HepG2 (cell line): ENCODE measurements around the gene EEFSEC. TPM values are rescaled to one million over a fixed set of nuclear protein-coding genes. Genes with fewer than 3 reads are reported as not detected.

Experiments
- CREBL2 ChIP-seq: sonication (generic); formaldehyde crosslinking; IDR thresholded peaks from 2 replicates; pipeline ENCODE4 v1.8.1; 2023; ENCODE audit warnings: missing genetic modification reagents, mild to moderate bottlenecking, borderline replicate concordance
- EED ChIP-seq: sonication (generic); formaldehyde crosslinking; IDR thresholded peaks from 2 replicates; pipeline ENCODE4 v1.5.0; 2020; ENCODE audit warnings: mild to moderate bottlenecking, missing genetic modification reagents
- JARID2 ChIP-seq: sonication (generic); formaldehyde crosslinking; IDR thresholded peaks from 2 replicates; pipeline ENCODE4 v1.8.1; 2023; ENCODE audit warnings: missing genetic modification reagents, inconsistent platforms; ENCODE audit not compliant: insufficient replicate concordance
- MAFG ChIP-seq: sonication (generic); formaldehyde crosslinking; IDR thresholded peaks from 2 replicates; pipeline ENCODE4 v1.5.1; 2020; ENCODE audit warnings: mild to moderate bottlenecking, missing genetic modification reagents
- PHF21A ChIP-seq: sonication (generic); formaldehyde crosslinking; IDR thresholded peaks from 2 replicates; pipeline ENCODE4 v1.5.0; 2020; ENCODE audit warnings: mild to moderate bottlenecking, missing genetic modification reagents
- SNAI1 ChIP-seq: sonication (generic); formaldehyde crosslinking; IDR thresholded peaks from 2 replicates; pipeline ENCODE4 v1.5.0; 2020; ENCODE audit warnings: mild to moderate bottlenecking, missing genetic modification reagents, borderline replicate concordance
- SRSF1 ChIP-seq: fragments of 200-400 bp; formaldehyde crosslinking; optimal IDR thresholded peaks from 2 replicates; pipeline ENCODE3; 2017; ENCODE audit warnings: mild to moderate bottlenecking, low read depth, low read length, moderate library complexity
- SRY ChIP-seq: sonication (generic); formaldehyde crosslinking; IDR thresholded peaks from 2 replicates; pipeline ENCODE4 v1.8.0; 2022; ENCODE audit warnings: mild to moderate bottlenecking, missing genetic modification reagents
- TRIM24 ChIP-seq: sonication (generic); formaldehyde crosslinking; IDR thresholded peaks from 2 replicates; pipeline ENCODE4 v1.8.0; 2022; ENCODE audit warnings: mild to moderate bottlenecking, missing genetic modification reagents
- WIZ ChIP-seq: sonication (generic); formaldehyde crosslinking; IDR thresholded peaks from 2 replicates; pipeline ENCODE4 v1.5.1; 2020; ENCODE audit warnings: mild to moderate bottlenecking, missing genetic modification reagents
- ZKSCAN8 ChIP-seq: IDR thresholded peaks from 2 replicates; pipeline ENCODE4 v1.6.1; 2016; ENCODE audit warnings: borderline replicate concordance, missing genetic modification reagents, missing compliant biosample characterization
- ZNF136 ChIP-seq: sonication (generic); formaldehyde crosslinking; IDR thresholded peaks from 2 replicates; pipeline ENCODE4 v1.8.1; 2022; ENCODE audit warnings: low read depth, mild to moderate bottlenecking, moderate library complexity, missing genetic modification reagents
- ZNF17 ChIP-seq: sonication (generic); formaldehyde crosslinking; IDR thresholded peaks from 2 replicates; pipeline ENCODE4 v1.5.0; 2020; ENCODE audit warnings: mild to moderate bottlenecking, missing genetic modification reagents
- ZNF44 ChIP-seq: sonication (generic); formaldehyde crosslinking; IDR thresholded peaks from 2 replicates; pipeline ENCODE4 v1.5.1; 2020; ENCODE audit warnings: mild to moderate bottlenecking, missing genetic modification reagents
- ZNF782 ChIP-seq: sonication (generic); formaldehyde crosslinking; IDR thresholded peaks from 2 replicates; pipeline ENCODE4 v1.4.0; 2020; ENCODE audit warnings: missing genetic modification reagents, mild to moderate bottlenecking, borderline replicate concordance
- polyA plus RNA-seq, 8 experiments: library from polyadenylated mRNA; depleted of rRNA in 3 of 8; stranded (reverse) in 7 of 8; unstranded in 1 of 8; fragments of >200 nt; fragmentation: Illumina TruSeq in 4 of 8; extraction: Trizol in 4 of 8; gene quantifications; 2 replicates each; pipeline versions ENCODE4 v1.2.1 to v1.2.3, GENCODE V29; 2011 to 2016; ENCODE audit warnings: low read depth in 4 of 8, missing spikeins in 1 of 8, mixed read lengths in 1 of 8; ENCODE audit not compliant: insufficient read depth in 1 of 8
- total RNA-seq, 5 experiments: library from RNA; depleted of rRNA; stranded (reverse); fragments of >200 nt; fragmentation: Illumina TruSeq; extraction: Trizol; gene quantifications; 2 replicates each; pipeline ENCODE4 v1.2.3, GENCODE V29; 2016; ENCODE audit warnings: low read depth in 1 of 5
- TF ChIP-seq, protein P1 (sequence below): sonication (generic); formaldehyde crosslinking; IDR thresholded peaks from 2 replicates; pipeline ENCODE4 v1.8.1; 2023; ENCODE audit warnings: missing genetic modification reagents, inconsistent platforms, borderline replicate concordance
- TF ChIP-seq, protein P2 (sequence below), 2 experiments: sonication (generic) in 1 of 2; formaldehyde crosslinking in 1 of 2; IDR thresholded peaks; 2 replicates each; pipeline versions ENCODE4 v1.4.0 to v1.6.1; 2018 to 2020; ENCODE audit warnings: missing genetic modification reagents in 2 of 2, borderline replicate concordance in 1 of 2, low read depth in 1 of 2, mild to moderate bottlenecking in 1 of 2, missing biosample characterization in 1 of 2
- TF ChIP-seq, protein P3 (sequence below): fragments of 450-650 bp; IDR thresholded peaks from 2 replicates; pipeline ENCODE4 v1.6.1; 2017; ENCODE audit warnings: mild to moderate bottlenecking
- TF ChIP-seq, protein P4 (sequence below): sonication (generic); formaldehyde crosslinking; IDR thresholded peaks from 2 replicates; pipeline ENCODE4 v1.8.0; 2022; ENCODE audit warnings: low read depth, missing genetic modification reagents
- TF ChIP-seq, protein P5 (sequence below): sonication (generic); formaldehyde crosslinking; IDR thresholded peaks from 2 replicates; pipeline ENCODE4 v1.5.1; 2020; ENCODE audit warnings: missing genetic modification reagents, mild to moderate bottlenecking, borderline replicate concordance

EEFSEC gene
- total and polyA plus RNA-seq, 2 of the 13 experiments (the other 11 are each of a cell fraction or from before 2014, with no cell fraction given): 6.4 to 24.2 TPM

DNA sequence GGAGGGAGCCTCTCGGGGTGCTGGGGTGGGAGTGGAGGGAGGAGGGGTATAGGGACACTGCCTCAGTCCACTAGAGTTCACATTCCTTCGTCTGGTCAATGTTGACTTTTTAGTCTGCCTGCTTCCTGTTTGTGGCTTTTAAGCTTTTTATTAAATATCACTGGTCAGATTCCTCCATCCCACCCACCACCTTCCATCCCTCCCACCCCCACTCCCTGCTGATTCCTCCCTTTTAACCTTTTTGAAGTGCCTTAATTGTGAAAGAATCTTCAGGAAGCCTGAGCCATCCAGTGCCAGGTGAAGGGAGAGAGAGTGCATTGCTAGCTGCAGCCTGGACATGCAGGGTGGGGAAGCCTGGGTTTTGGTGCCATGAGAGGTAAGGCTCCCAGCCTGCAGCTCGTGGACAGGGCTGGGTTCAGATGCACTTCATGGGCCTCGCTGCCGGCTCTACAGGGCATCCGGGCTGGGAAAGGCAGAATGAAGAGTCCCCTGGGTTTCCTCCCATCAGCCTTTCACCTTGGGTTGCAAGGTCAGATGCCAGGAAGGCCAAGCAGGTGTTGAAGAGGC lies 207.5 kb downstream of the EEFSEC start (continued):
- TF ChIP-seq SRY (no peak), TRIM24 (CRISPR knock-in tag) (no peak), ZNF782 (CRISPR knock-in tag) (no peak), CREBL2 (CRISPR knock-in tag) (no peak), SNAI1 (CRISPR knock-in tag) (no peak), ZNF17 (CRISPR knock-in tag) (no peak), SRSF1 (no peak), JARID2 (CRISPR knock-in tag) (no peak), MAFG (CRISPR knock-in tag) (no peak), ZNF136 (CRISPR knock-in tag) (no peak), EED (CRISPR knock-in tag) (no peak), WIZ (CRISPR knock-in tag) (no peak), PHF21A (CRISPR knock-in tag) (no peak; the same call in 1 of the 2 replicates), ZKSCAN8 (CRISPR knock-in tag) (no peak), ZNF44 (CRISPR knock-in tag) (no peak)
- TF ChIP-seq, protein P1, sequence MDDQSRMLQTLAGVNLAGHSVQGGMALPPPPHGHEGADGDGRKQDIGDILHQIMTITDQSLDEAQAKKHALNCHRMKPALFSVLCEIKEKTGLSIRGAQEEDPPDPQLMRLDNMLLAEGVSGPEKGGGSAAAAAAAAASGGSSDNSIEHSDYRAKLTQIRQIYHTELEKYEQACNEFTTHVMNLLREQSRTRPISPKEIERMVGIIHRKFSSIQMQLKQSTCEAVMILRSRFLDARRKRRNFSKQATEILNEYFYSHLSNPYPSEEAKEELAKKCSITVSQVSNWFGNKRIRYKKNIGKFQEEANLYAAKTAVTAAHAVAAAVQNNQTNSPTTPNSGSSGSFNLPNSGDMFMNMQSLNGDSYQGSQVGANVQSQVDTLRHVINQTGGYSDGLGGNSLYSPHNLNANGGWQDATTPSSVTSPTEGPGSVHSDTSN: no peak
- TF ChIP-seq, protein P2, sequence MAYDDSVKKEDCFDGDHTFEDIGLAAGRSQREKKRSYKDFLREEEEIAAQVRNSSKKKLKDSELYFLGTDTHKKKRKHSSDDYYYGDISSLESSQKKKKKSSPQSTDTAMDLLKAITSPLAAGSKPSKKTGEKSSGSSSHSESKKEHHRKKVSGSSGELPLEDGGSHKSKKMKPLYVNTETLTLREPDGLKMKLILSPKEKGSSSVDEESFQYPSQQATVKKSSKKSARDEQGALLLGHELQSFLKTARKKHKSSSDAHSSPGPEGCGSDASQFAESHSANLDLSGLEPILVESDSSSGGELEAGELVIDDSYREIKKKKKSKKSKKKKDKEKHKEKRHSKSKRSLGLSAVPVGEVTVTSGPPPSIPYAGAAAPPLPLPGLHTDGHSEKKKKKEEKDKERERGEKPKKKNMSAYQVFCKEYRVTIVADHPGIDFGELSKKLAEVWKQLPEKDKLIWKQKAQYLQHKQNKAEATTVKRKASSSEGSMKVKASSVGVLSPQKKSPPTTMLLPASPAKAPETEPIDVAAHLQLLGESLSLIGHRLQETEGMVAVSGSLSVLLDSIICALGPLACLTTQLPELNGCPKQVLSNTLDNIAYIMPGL (CRISPR knock-in tag; IDR thresholded peaks at IDR 0.05; ENCODE audit: borderline replicate concordance in 1 of 2, low read depth in 1 of 2): no peak
- TF ChIP-seq, protein P3, sequence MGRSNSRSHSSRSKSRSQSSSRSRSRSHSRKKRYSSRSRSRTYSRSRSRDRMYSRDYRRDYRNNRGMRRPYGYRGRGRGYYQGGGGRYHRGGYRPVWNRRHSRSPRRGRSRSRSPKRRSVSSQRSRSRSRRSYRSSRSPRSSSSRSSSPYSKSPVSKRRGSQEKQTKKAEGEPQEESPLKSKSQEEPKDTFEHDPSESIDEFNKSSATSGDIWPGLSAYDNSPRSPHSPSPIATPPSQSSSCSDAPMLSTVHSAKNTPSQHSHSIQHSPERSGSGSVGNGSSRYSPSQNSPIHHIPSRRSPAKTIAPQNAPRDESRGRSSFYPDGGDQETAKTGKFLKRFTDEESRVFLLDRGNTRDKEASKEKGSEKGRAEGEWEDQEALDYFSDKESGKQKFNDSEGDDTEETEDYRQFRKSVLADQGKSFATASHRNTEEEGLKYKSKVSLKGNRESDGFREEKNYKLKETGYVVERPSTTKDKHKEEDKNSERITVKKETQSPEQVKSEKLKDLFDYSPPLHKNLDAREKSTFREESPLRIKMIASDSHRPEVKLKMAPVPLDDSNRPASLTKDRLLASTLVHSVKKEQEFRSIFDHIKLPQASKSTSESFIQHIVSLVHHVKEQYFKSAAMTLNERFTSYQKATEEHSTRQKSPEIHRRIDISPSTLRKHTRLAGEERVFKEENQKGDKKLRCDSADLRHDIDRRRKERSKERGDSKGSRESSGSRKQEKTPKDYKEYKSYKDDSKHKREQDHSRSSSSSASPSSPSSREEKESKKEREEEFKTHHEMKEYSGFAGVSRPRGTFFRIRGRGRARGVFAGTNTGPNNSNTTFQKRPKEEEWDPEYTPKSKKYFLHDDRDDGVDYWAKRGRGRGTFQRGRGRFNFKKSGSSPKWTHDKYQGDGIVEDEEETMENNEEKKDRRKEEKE: no peak
- TF ChIP-seq, protein P4, sequence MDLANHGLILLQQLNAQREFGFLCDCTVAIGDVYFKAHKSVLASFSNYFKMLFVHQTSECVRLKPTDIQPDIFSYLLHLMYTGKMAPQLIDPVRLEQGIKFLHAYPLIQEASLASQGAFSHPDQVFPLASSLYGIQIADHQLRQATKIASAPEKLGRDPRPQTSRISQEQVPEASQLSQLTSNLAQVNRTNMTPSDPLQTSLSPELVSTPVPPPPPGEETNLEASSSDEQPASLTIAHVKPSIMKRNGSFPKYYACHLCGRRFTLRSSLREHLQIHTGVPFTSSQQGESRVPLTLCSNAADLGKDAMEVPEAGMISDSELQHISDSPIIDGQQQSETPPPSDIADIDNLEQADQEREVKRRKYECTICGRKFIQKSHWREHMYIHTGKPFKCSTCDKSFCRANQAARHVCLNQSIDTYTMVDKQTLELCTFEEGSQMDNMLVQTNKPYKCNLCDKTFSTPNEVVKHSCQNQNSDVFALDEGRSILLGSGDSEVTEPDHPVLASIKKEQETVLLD: no peak
- TF ChIP-seq, protein P5, sequence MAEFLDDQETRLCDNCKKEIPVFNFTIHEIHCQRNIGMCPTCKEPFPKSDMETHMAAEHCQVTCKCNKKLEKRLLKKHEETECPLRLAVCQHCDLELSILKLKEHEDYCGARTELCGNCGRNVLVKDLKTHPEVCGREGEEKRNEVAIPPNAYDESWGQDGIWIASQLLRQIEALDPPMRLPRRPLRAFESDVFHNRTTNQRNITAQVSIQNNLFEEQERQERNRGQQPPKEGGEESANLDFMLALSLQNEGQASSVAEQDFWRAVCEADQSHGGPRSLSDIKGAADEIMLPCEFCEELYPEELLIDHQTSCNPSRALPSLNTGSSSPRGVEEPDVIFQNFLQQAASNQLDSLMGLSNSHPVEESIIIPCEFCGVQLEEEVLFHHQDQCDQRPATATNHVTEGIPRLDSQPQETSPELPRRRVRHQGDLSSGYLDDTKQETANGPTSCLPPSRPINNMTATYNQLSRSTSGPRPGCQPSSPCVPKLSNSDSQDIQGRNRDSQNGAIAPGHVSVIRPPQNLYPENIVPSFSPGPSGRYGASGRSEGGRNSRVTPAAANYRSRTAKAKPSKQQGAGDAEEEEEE (CRISPR knock-in tag): no peak
